Colonic mucosa (tissue), 4 donors: ENCODE data around the gene SLC9A3. TPM values are rescaled to one million over a fixed set of nuclear protein-coding genes. Genes with fewer than 3 reads are reported as not detected.

Source experiments
- DNase-seq: peaks from one replicate; pipeline ENCODE4 v3.0.0-alpha.2; 2020
- H3K27ac ChIP-seq: fragments of 200-600 bp; one replicate; pipeline ENCODE4 v1.8.0; 2021
- H3K27me3 ChIP-seq: fragments of 200-600 bp; one replicate; pipeline ENCODE4 v1.8.0; 2021
- H3K36me3 ChIP-seq: fragments of 200-600 bp; one replicate; pipeline ENCODE4 v1.8.0; 2021
- H3K4me1 ChIP-seq: fragments of 200-600 bp; one replicate; pipeline ENCODE4 v1.8.0; 2021; ENCODE audit warnings: mild to moderate bottlenecking
- H3K4me3 ChIP-seq: fragments of 200-600 bp; one replicate; pipeline ENCODE4 v1.8.0; 2021
- H3K9ac ChIP-seq, 2 donors: one replicate each; pipeline ENCODE4 v1.7.0; 2013; ENCODE audit warnings: control low read depth in 2 of 2, low read depth in 2 of 2, low read length in 2 of 2
- H3K9me3 ChIP-seq: fragments of 200-600 bp; one replicate; pipeline ENCODE4 v1.8.0; 2021
- intact Hi-C: fragments of 100-400 bp; cut with DNase I; formaldehyde crosslinking; loops from one replicate; pipeline ENCODE4 v1.14.1; 2022
- total RNA-seq, 2 donors: library from RNA; stranded (reverse); fragmentation: NEBNext Ultra II Directional in 1 of 2; extraction: Animal tissue kit (Norgen Biotek cat#: 25700) in 1 of 2; gene quantifications; one replicate each; pipeline ENCODE4 v1.2.1, GENCODE V29; 2021
- TF ChIP-seq, protein P1 (sequence below): fragments of 200-600 bp; IDR thresholded peaks from one replicate; pipeline ENCODE4 v1.8.0; 2022; ENCODE audit warnings: antibody characterized with exemption, mild to moderate bottlenecking
- donor health status: healthy.
- donor health status: DM: no; HTN: no; CAD: no.
- donor health status: DM: no; HTN: no; CAD: no.

Gene SLC9A3
- total RNA-seq, 2 donors from 2014 or later = 70.0 to 78.8 TPM

DNA sequence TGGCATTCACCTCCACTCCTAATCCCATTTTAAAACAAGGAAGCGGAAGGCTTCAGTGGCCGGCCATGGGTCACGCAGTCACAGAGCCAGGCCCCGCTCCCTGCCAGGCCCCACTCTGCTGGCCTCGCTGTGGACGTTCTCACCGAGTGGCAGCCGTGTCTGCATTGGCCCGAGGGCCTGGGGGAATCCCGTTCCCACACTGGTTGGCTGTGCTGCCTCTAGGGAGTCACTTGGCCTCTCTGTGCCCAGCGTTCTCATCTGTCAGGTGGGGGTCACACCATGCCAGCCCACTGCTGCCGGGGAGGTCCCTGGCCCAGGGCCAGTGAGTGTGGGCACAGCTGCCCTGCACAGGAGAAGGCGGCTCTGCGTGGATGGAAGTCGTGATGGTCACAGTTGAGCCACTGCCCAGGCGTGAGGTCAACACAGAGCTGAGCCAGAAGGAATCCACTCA is 13.4 kb upstream of the SLC9A3 start:
- peaks cover 19% of the 10 kb centered on the region for H3K27me3 ChIP-seq
- TF ChIP-seq, protein P1, sequence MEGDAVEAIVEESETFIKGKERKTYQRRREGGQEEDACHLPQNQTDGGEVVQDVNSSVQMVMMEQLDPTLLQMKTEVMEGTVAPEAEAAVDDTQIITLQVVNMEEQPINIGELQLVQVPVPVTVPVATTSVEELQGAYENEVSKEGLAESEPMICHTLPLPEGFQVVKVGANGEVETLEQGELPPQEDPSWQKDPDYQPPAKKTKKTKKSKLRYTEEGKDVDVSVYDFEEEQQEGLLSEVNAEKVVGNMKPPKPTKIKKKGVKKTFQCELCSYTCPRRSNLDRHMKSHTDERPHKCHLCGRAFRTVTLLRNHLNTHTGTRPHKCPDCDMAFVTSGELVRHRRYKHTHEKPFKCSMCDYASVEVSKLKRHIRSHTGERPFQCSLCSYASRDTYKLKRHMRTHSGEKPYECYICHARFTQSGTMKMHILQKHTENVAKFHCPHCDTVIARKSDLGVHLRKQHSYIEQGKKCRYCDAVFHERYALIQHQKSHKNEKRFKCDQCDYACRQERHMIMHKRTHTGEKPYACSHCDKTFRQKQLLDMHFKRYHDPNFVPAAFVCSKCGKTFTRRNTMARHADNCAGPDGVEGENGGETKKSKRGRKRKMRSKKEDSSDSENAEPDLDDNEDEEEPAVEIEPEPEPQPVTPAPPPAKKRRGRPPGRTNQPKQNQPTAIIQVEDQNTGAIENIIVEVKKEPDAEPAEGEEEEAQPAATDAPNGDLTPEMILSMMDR = no peak
- no peak for DNase-seq
- H3K27ac ChIP-seq = no peak overlapping the region
- no peak overlapping the region for H3K9ac ChIP-seq
- intact Hi-C loops = no loop called here
- H3K36me3 ChIP-seq = no peaks in the 10 kb centered on the region
- no peaks in the 10 kb centered on the region for H3K9me3 ChIP-seq
- no peak overlapping the region for H3K4me3 ChIP-seq
- H3K4me1 ChIP-seq = no peaks in the 10 kb centered on the region

DNA sequence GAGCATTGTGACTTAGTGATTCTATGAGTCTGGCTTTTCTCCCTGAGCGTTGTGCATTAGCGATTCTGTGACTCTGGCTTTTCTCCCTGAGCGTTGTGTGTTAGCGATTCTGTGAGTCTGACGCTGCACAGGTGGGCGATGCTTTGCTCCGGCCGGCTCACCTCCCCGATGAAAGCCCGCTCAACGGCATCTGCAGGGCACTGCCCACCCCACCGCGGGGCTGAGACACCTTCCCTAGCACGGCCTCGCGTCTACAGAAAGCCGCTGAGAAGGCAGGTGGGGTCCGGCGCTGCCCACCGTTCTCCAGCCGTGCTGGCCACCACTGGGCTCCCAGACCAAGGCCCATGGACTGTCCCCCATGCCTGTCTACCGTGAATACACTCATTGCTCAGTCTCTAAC is 12.8 kb upstream of the SLC9A3 start:
- H3K4me3 ChIP-seq = no peak overlapping the region
- no peak for DNase-seq
- no peak overlapping the region for H3K9ac ChIP-seq
- H3K36me3 ChIP-seq = no peaks in the 10 kb centered on the region
- no peaks in the 10 kb centered on the region for H3K9me3 ChIP-seq
- H3K4me1 ChIP-seq = no peaks in the 10 kb centered on the region
- no peak overlapping the region for H3K27ac ChIP-seq
- TF ChIP-seq, protein P1 = no peak
- H3K27me3 ChIP-seq = peaks cover 19% of the 10 kb centered on the region
- intact Hi-C loops = no loop called here

DNA sequence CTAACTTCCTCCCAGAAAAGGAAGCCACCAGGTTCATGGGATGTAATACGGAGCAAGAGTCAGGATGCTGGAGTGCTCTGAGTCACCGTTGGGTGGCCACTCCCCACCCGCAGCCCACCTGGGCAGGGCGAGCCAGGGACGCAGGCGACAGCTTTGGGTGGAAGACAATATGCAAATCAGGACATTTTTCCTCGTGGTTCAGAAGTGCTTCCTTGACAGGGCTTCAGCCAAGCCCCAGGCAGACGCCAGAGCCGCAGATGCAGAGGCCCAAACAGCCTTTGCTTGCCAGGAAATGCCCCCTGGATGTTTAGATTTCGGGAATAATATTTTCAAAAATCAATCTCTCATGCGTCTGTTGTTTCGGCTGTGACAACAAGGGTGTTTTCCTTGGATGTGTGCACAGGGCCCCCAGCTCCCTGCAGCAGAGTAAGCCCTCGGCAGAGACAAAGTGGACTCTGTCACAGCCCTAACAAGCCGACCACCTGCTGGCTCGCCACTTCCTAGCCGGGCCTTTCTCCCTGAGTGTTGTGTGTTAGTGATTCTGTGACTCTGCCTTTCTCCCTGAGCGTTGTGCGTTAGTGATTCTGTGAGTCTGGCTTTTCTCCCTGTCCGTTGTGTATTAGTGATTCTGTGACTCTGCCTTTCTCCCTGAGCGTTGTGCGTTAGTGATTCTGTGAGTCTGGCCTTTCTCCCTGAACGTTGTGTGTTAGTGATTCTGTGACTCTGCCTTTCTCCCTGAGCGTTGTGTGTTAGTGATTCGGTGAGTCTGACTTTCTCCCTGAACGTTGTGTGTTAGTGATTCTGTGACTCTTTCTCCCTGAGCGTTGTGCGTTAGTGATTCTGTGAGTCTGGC is 11.8 kb upstream of the SLC9A3 start:
- no peak for DNase-seq
- peaks cover 27% of the 10 kb centered on the region for H3K27me3 ChIP-seq

DNA sequence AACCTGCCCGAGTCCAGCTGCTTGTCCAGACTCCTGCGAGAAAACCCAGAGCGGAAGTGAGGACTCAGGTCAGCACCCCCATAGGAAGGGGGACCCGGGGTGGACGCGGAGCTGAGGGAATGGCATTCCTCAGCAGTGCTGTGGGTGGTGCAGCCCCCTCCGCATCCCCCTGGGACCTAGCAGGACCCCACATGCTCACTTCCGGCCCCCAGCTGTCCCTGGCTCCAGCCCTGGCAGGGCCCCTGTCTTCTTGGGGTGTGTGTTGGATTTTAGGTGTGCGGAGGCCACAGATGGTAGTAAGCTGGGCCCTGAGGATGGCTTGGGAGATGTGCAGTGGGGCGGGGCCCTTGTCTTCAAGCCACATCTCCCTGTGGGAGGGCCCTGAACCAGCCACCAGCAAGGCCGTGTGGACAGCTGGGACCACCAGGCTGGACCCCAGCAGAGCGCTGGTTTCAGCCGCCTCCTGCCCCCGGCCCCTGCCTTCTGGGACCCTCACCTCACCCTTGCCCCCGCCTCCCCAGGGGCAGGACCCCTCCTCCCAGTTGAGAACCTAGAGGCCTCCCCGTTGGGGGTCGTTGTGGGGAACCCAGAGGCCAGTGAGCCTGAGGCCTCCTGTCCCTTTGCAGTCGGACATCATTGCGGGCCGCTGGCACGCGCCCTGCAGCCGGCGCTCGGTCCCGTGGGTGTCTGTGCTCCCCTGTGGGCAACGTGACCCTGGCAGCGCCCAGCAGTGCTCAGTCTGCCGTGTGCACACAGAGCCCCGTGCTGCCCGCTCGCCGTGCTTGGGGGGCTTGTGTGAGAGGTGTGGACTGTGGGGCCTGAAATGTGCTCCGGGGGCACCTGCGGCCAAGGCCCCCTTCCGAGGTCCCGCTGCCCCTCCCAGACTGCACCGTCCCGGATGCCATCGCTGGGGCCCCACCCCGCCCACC is 10.8 kb upstream of the SLC9A3 start:
- Histone ChIP-seq H3K27ac (no peak overlapping the region), H3K9me3 (no peaks in the 10 kb centered on the region), H3K27me3 (peaks cover 27% of the 10 kb centered on the region), H3K4me3 (no peak overlapping the region), H3K9ac (no peak overlapping the region), H3K4me1 (no peaks in the 10 kb centered on the region), H3K36me3 (no peaks in the 10 kb centered on the region)
- no peak for DNase-seq
- intact Hi-C loops = no loop called here
- TF ChIP-seq, protein P1 = no peak

More for the DNA sequence above, 11.8 kb upstream of the SLC9A3 start:
- H3K4me3 ChIP-seq = no peak overlapping the region
- no peaks in the 10 kb centered on the region for H3K36me3 ChIP-seq
- no peak overlapping the region for H3K9ac ChIP-seq
- intact Hi-C loops = no loop called here
- no peak overlapping the region for H3K27ac ChIP-seq
- H3K9me3 ChIP-seq = no peaks in the 10 kb centered on the region
- no peaks in the 10 kb centered on the region for H3K4me1 ChIP-seq
- TF ChIP-seq, protein P1 = no peak

DNA sequence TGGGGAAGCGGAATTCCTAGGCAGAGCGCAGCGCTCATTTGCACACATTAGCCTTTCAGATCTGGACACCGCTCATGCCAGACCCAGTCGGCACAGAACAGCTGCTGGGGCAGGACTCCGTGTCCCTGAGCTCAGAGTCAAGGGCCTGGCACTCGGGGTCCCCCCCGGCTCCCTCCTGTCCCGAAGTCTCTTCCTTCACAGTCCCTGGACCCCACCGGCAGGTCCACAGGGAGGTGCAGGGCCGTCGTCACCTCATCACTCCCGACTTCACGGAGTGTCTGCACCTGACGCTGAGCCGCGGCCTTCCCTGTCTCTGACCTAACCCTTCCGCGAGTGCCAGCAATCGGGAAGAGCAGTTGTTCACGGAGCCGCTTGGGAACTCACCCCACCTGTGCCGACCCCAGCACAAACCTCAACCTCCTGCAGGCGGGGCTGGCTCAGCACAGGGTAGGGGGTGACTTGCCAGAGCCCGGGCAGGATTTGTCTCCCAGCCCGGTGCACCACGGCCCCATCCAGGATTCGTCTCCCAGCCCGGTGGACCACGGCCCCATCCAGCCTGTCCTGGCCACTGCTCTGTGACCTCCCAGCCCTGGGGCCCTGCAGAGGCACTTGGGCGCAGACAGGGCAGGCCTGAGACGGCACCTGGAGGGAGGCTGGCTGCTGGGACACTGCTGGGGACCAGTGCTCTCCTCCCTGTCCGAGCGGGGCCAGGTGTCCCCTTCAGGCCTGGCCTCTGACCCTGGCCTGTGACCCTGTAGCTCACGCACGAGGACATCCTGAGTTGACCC is 9.9 kb upstream of the SLC9A3 start:
- H3K9ac ChIP-seq = no peak overlapping the region
- no peak overlapping the region for H3K27ac ChIP-seq
- no peak for DNase-seq
- intact Hi-C loops = no loop called here
- H3K4me3 ChIP-seq = no peak overlapping the region
- peaks cover 21% of the 10 kb centered on the region for H3K27me3 ChIP-seq
- H3K9me3 ChIP-seq = no peaks in the 10 kb centered on the region
- H3K4me1 ChIP-seq = no peaks in the 10 kb centered on the region
- TF ChIP-seq, protein P1 = no peak
- H3K36me3 ChIP-seq = no peaks in the 10 kb centered on the region
